HG02938 (cell line): ENCODE measurements around the gene NAB2.
A peak's percentile ranks its signal among the peaks of the same experiment; 100 is the strongest.
"Not testable (repeated sequence)": the region's sequence is repeated elsewhere in the genome, so short reads cannot be mapped to it uniquely, and the experiment has no call there.

Experiments used
- ATAC-seq: cut with Tn5 transposase; IDR thresholded peaks from one replicate; pipeline ENCODE4 v1.9.1; 2021; ENCODE audit warnings: mild to moderate bottlenecking, moderate library complexity; ENCODE audit not compliant: unreplicated experiment

Gene NAB2

GRCh38 chr12:57063991-57064685 lies 24.8 kb upstream of the NAB2 start:
- peak; percentile 81 for ATAC-seq

DNA sequence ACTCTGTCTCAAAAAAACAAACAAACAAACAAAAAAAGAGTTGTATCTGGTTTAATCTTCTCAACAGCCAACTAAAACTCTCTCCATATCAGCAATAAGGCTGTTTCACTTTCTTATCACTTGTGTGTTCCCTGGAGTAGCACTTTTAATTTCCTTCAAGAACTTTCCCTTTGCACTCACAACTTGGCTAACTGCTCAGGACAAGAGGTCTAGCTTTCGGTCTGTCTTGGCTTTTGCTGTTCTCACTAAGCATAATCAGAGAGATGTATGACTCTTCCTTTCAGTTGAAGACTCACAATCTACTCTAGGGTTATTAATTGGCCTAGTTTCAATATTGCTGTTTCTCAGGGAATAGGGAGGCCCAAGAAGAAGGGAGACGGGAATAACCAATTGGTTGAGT lies 22.7 kb upstream of the NAB2 start:
- no peak for ATAC-seq

GRCh38 chr12:57069523-57069922 lies 19.4 kb upstream of the NAB2 start:
- ATAC-seq, result peak; percentile 75

- ATAC-seq, result no peak
Measured at GRCh38 chr12:57072661-57073060, 16.3 kb upstream of the NAB2 start.

- not testable (repeated sequence) for ATAC-seq
Measured at GRCh38 chr12:57073566-57074450, 15.1 kb upstream of the NAB2 start.

DNA sequence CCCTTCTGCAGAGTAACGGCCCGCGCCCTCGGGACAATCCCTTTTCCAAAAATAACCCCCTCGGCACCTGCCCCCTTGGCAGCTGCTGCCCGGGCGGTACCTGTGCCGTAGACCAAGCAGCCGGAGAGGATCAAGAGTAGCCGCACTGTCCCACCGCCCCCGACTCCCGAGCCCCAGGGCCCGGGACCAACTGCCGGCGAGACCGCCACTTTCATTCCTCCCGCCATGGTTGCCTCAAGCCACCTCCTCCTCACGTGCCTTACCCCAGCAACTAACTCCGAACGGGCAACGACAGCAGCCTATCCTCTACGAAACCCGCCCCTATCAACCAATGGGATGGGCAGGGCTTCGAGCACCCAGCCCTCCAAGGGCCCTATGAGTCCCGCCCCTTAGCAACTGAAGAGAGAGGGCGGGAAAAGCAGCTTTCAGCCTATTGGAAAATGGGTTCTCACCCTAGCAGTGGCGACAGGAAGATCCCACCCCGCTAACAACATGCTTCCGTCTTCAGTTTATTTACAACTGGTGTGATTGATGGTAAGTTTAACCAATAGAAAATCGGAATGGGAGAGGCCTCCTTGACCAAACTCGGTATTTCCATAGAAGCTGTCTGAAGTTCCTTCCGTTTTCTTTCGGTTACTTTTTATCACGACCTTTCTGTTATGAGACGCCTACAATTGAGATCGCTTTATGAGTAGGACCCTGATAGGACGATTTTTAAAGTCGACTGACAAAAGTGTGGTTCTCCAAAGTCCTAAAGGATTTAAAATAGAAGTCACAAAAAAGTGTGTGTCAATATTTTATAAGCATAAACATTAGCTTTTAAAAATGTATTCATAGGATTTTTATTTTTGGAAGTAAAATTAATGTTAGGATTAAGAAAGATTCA lies 10.2 kb upstream of the NAB2 start, which contains the start of gene NEMP1:
Gene NEMP1 (minus strand): TSS at position 273 of the 886 bp plus-strand sequence. CDS start 46 bp downstream, at position 227.
- ATAC-seq, result peak; percentile 96

- no peak for ATAC-seq
Measured at GRCh38 chr12:57079821-57080220, 9.1 kb upstream of the NAB2 start.

- ATAC-seq, result no peak
Measured at GRCh38 chr12:57080855-57081254, 8.1 kb upstream of the NAB2 start.

DNA sequence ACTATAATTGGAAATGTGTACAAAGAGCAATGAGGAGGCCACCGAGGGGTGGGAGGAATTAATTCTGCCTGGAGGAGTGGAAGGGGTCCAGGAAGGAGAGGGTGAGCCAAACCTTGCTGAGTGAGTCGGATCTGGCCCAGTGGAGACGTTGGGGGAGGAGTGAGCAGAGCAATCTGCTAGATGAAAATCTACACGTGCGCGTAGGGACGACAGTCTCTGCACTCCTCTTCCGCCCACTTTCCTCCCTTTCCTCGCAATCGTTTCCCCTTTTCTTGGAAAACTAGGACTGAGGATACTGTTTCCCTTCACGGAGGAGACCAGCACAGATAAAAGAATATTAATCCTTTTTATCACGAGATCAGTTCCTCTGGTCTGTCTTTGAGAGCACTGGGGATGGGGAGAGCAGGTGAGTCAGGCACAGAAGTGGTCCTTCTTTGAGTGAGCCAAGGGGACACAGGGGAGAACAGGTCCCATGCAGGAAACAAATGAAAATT lies 2.9 kb upstream of the NAB2 start:
- no peak for ATAC-seq

- ATAC-seq, result no peak
Measured at GRCh38 chr12:57086493-57087009, 2.4 kb upstream of the NAB2 start.

- ATAC-seq, result peak; percentile 18
Measured at GRCh38 chr12:57087010-57087690, 1.8 kb upstream of the NAB2 start.

DNA sequence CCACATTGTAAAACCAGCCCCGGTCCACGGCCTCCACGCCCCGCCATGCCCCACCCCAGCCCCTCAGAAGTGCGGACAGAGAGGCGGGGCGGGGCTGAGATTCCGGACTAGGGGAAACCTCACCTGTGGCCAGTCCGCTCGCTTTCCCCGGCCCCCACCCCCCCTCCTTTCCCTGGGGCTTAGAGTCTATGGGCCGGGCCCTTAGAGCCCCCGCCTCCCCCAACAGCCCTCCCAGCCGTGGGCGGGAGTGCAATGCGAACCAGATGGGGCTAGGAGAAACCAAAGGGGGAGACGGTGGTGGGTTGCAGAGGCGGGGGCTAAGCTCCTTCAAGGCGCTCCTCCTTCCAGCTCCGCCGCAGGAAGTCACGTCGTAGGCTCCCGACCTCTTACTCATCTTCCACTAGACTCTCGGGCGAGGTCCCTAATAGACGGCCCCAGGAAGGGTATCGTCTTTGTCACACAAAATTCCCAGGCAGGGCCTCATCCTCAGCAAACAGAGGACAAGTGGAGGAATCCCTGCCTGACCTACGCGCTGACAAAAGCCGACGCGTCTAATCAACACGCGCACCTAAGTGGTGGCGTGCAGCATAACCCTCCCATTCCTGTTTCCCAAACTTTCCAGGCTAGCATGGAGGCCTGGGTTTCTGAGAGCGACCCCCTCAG lies 1.1 kb upstream of the NAB2 start:
- peak; percentile 35 for ATAC-seq

GRCh38 chr12:57089271-57090245 lies 644 bp downstream of the NAB2 start:
- no peak for ATAC-seq

GRCh38 chr12:57090490-57090889 lies 1.6 kb downstream of the NAB2 start:
- no peak for ATAC-seq

DNA sequence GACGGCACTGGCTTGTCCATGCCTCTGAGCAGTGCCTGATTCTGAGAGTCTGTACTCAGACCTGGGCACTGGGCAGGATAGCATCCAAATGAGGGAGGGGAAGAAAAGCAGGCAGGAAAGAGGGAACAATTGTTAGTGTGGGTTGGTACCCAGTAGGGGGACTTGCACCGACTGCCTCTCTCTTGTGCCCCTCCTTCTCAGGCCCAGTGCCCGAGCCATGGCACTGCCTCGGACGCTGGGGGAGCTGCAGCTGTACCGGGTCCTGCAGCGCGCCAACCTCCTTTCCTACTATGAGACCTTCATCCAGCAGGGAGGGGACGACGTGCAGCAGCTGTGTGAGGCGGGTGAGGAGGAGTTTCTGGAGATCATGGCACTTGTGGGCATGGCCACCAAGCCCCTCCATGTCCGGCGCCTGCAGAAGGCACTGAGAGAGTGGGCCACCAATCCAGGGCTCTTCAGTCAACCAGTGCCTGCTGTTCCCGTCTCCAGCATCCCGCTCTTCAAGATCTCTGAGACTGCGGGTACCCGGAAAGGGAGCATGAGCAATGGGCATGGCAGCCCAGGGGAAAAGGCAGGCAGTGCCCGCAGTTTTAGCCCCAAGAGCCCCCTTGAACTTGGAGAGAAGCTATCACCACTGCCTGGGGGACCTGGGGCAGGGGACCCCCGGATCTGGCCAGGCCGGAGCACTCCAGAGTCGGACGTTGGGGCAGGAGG lies 2.2 kb downstream of the NAB2 start:
- no peak for ATAC-seq

DNA sequence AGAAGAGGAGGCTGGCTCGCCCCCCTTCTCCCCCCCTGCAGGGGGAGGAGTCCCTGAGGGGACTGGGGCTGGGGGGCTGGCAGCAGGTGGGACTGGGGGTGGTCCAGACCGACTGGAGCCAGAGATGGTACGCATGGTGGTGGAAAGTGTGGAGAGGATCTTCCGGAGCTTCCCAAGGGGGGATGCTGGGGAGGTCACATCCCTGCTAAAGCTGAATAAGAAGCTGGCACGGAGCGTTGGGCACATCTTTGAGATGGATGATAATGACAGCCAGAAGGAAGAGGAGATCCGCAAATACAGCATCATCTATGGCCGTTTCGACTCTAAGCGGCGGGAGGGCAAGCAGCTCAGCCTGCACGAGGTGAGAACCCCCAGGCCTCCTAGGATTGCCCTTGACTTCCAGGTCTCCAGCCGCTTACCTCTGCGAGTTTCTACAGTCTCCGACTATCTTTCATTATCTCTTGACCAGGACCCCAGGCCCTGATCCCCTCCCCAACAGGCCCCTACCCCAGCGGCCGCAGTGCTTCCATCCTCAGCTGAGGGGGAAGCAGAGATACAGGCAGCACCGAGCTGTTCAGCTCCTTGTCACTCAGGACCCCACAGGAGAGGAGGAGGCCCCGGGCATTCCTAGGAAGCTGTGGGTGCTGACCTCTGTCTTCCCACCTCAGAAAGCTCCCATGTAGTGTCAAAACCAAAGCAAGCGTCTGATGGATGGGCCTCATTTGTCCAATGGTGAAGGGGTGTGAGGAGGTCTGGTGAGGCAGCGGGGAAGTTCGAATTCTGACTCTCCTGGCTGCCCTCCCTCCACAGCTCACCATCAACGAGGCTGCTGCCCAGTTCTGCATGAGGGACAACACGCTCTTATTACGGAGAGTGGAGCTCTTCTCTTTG lies 3.0 kb downstream of the NAB2 start:
- no peak for ATAC-seq

GRCh38 chr12:57092529-57092862 lies 3.6 kb downstream of the NAB2 start:
- ATAC-seq, result no peak
